DLD1 (cell line): Measurements from ENCODE around the gene CTBP2.

Experiments used
- in situ Hi-C: cut with HindIII; loops from 2 replicates; pipeline ENCODE4 v1.10.0; 2017; ENCODE audit warnings: low sequenced_read_pairs

CTBP2 gene

DNA sequence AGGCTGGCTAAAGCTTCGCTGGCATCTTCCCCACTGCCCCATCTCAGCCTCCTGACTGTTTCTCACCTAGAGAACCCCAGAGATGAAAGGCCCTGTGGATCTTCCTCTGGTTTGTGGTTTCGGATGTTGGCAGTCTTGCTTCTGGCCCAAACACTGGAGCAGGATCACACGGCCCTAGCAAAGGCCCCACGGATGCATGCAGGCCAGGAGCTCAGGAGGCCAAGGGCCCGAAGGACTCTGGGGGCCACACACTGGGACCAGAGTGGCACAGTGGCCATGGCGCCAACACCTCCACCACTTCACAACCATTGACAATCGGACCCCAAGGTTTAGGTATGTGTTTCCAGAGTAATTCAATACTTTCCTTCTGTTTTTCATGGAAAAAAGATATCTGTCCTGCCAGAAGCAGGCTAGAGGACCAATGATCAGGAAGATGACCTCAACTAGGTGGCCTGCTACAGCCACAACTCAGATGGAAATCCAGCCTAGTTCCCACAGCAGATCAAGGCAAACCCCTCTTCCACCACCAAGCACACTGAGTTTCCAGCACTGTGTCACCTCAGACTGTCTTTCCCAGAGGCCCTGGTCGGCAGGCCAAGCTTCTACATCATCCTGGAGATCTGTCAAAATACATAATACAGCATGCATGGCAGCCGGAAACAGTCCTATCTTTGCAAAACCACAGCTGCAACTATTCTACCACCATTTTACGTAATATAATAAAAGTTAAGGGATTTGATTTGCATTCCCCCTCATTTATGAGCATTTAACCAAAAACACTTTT is 53.0 kb downstream of the CTBP2 start:
- in situ Hi-C loops: loop anchor here (10.0 kb wide), 1 partner anchor 167 kb away; no protein-coding TSS in a partner anchor

DNA sequence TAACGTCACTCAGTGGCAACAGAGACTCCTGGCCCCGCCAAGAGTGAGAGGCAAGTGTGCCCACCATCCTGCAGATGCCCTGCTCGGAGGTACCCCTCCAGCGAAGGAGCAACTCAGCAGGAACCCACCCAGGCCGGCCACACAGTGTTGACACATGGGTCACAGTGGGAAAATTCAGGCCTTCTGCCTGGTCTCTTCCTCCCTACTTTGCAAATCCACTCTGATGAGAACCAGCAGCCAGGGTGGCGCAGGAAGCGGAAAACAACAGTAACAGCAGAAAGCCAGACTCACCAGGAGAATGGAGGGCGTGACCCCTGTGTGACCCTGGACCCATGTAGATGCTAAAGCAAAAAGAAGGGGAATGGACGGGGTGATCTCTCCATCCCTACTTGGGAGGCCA is 53.8 kb downstream of the CTBP2 start:
- in situ Hi-C loops: loop anchor here (10.0 kb wide), 1 partner anchor 168 kb away; no protein-coding TSS in a partner anchor

DNA sequence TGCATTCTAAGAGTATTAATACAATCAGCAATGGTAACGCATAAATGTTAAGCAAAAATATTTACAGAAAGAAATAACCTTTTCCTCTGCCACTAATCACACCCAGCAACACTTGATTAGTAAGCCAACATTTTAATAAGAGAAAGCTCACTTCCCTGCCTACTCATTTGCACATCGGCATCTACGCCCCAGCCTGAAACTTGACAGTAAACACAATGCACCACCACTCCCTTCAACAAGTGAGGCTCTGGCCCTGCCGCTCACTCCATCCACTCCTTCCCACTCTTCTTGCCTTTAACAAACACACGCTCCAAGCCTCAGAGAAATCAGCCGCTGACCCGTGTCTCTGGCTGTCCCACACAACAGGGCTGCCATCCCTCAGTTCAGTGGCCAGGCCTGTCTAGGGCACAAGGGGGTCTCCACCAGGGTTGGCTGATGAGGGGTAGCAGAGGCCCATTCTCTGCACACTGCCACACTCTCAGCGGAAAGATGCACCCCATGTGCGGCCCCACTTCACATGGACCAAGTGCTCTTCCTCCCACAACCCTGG is 54.6 kb downstream of the CTBP2 start:
- in situ Hi-C loops: loop anchor here (10.0 kb wide), 1 partner anchor 169 kb away; no protein-coding TSS in a partner anchor

GRCh38 chr10:125105155-125105554 is 55.2 kb downstream of the CTBP2 start:
- in situ Hi-C loops: loop anchor here (10.0 kb wide), 1 partner anchor 170 kb away; no protein-coding TSS in a partner anchor

DNA sequence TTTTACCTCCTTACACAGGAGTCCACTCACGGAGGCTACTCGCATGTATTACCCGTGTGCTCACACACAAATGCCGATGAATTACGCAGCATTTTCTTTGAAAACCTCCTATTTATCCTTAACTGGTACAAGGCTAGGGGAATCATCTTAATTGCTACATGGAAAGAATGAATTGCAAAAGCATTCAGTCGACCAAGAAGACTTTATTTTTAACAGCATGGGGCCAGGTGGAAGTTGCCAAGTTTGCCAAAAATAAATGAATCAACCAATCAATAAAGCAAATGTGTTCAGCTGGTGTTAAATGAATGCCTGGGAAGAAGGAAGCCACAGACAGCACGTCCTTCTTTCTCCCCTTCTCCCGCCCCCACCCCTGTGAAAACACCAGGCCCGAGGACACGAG is 55.8 kb downstream of the CTBP2 start:
- in situ Hi-C loops: loop anchor here (10.0 kb wide), 1 partner anchor 170 kb away; no protein-coding TSS in a partner anchor

- in situ Hi-C loops: loop anchor here (10.0 kb wide), 1 partner anchor 171 kb away; no protein-coding TSS in a partner anchor
These were observed 56.4 kb downstream of the CTBP2 start for GRCh38 chr10:125103924-125104323.

DNA sequence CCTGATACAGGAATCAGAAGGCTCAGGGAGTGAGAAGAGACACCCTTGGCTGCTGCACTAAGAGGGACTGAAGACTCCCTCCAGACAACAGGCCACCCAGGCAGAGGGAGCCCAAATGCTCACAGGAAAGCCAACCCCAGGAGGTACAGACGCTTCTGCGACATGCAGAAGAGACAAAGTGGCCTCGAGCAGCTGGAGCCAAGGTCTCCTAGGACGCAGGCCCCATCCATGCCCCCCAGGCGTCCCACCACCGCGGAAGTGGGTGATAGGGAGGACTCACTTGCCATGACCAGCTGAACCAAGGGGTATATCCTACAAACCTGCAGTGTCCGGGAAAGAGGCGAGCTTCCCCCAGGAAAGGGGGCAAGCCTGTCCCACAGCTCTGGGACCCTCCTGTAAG is 56.9 kb downstream of the CTBP2 start:
- in situ Hi-C loops: loop anchor here (10.0 kb wide), 1 partner anchor 171 kb away; no protein-coding TSS in a partner anchor

- in situ Hi-C loops: loop anchor here (10.0 kb wide), 1 partner anchor 172 kb away; no protein-coding TSS in a partner anchor
These were observed 57.5 kb downstream of the CTBP2 start for GRCh38 chr10:125102821-125103220.

DNA sequence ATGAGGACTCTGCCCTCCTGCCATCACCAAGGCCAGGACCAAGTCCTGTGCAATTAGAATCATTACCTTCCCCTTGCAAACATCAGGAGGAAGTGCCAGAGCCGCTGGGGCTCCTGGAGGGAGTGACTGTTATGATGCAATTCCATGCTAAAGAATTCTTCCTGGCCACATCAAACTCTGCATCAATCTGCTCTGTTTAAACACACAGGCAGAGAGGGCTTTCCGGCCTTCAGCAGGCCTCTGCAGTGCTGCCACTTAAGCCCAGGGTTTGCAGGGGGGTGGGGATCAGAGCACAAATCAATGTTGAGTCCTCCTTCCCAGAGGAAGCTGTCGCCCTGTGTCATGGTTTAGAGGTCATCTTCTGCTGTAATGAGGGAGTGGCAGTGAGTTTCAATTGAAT is 58.1 kb downstream of the CTBP2 start:
- in situ Hi-C loops: loop anchor here (10.0 kb wide), 1 partner anchor 173 kb away; no protein-coding TSS in a partner anchor

DNA sequence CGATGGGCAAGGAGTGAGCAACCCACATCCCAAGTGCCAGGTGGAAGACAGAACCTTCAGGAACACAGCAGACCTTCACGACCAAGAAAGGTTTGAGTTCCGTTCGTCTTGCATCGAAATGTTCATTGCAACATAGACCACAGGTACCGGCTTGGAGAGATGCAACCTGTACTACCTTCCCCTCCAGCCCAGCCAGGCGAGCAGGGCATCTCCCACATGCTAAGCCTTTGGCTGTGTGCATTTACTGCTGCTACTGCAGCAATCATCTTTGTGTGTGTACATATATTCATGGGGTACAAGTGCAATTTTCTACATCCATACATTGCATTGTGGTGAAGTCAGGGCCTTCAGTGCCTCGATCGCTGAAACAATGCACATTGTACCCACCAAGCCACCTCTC is 58.8 kb downstream of the CTBP2 start:
- in situ Hi-C loops: loop anchor here (10.0 kb wide), 1 partner anchor 173 kb away; no protein-coding TSS in a partner anchor

- in situ Hi-C loops: loop anchor here (10.0 kb wide), 1 partner anchor 174 kb away; no protein-coding TSS in a partner anchor
These were observed 59.3 kb downstream of the CTBP2 start for GRCh38 chr10:125101049-125101448.

DNA sequence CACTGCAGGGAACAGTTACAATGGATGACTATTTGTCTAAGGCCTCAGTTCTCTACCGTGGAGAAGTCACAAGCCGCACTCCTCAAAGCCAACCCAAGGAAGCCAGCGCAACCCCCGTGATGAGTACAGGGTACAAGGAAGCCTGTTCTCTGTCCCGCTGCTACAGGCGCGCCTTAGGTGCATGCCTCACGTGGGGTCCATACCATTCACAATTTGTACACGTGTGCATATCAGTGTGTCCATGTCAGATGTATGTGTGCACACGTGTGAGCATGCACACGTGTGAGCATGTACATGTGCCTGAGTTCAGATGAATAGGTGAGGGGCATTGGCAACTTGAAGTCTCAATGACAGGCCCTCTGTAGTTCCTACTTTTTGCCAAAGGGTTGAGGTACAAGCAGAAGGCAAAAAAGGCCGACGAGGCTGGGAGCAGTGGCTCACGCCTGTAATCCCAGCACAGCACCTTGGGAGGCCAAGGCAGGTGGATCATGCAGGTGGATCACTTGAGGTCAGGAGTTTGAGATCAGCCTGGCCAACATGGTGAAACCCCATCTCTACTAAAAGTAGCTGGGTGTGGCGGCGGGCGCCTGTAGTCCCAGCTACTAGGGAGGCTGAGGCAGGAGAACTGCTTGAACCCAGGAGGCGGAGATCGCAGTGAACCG is 62.8 kb downstream of the CTBP2 start:
- in situ Hi-C loops: no loop called here

GRCh38 chr10:125096975-125097374 is 63.4 kb downstream of the CTBP2 start:
- in situ Hi-C loops: no loop called here

GRCh38 chr10:125096371-125096770 is 64.0 kb downstream of the CTBP2 start:
- in situ Hi-C loops: no loop called here

- in situ Hi-C loops: no loop called here
These were observed 64.6 kb downstream of the CTBP2 start for GRCh38 chr10:125095776-125096175.

- in situ Hi-C loops: no loop called here
These were observed 65.1 kb downstream of the CTBP2 start for GRCh38 chr10:125095228-125095627.

DNA sequence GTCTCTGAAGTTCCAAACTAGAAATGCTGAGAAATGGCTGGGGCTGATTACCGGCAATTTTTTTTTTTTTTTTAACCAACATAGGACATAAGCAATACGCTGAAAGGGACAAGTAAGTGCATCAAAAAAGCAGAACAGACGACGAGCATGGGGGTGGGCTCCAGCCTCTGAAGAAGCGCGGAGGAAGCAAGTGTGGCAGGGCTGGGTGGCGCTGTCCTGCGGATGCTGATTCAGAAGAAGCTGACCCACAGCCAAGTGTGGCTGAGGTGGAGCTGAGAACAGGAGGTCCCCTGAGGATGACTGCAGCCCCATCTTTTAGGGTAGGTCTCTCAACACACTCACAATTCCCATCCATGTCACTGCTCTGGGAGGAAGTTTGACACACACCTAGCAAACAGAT is 65.6 kb downstream of the CTBP2 start:
- in situ Hi-C loops: no loop called here

DNA sequence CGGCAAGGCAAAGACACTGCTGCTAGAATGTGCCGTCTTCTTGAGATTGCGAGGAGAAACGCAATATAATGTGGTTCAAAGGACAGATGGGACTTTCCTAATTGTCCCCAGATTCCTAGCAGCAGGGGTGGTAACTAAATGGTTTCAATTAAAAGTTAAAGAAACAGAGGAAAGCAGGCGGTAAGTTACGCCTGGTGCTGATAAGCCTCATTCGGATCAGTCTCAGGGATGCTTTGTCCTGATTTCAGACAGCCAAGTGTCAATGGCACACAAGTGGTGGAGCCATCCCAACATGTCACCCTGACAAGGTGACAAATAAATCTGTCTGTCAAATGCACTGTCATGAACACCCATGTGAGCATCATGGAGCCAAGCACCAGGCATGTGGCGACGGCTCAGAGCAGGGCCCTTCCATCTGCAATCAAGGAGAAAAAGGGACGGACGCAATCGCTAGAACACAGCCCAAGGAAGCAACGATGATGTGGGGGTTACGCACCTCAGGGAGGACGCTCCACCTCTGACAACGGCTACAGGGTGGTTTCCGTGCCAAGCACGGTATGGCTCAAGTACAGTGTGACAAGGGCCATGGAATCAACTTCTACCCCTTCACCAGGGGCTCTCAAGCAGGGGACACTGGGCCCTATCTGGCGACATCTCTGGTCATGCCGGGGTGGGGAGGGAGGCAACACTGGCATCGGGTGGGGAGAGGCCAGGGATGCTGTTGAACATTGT is 66.2 kb downstream of the CTBP2 start:
- in situ Hi-C loops: no loop called here

GRCh38 chr10:125093199-125093973 is 67.0 kb downstream of the CTBP2 start:
- in situ Hi-C loops: no loop called here

DNA sequence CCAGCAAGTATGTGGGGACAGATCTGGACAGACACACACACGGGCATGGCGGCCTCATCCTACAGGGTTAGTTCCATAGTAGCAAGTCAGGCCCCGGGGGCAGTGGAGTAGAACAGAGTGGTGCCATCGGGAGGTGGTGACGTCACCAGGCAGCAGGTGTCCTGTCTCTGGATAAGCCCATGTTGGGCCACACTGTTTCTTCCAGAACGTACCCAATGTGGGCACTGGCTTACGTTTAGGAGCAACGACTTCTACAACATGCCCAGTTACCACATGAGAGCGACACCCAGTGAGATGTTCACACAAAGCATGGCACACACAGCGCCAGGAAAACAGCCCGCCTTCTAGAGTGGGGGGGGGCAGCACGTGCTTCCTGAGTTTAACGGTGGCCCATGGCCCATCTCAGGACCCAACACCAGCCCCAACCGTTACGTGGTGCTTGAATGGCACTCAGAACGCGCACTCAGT is 67.8 kb downstream of the CTBP2 start:
- in situ Hi-C loops: no loop called here
